GM18519 (cell line): ENCODE results near the gene SLC2A4.

ENCODE experiments used
- ATAC-seq: cut with Tn5 transposase; IDR thresholded peaks from one replicate; pipeline ENCODE4 v1.9.1; 2021; ENCODE audit warnings: mild to moderate bottlenecking, moderate library complexity; ENCODE audit not compliant: unreplicated experiment, low FRiP score

SLC2A4 gene

GRCh38 chr17:7262935-7263800 lies 18.4 kb upstream of the SLC2A4 start:
- ATAC-seq, result no peak

DNA sequence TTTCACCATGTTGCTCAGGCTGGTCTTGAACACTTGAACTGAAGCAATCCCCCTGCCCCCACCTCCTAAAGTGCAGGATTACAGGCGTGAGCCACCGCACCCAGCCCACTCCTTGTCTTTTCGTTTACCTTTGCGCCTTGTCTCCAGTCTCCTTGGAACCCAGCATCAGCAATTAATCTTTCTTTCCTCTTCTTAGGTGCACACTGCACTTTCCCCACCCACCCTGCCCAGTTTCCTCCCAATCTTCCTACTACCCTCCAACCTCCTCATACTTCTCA lies 17.8 kb upstream of the SLC2A4 start:
- no peak for ATAC-seq

- ATAC-seq, result no peak
Measured at GRCh38 chr17:7266784-7267183, 14.7 kb upstream of the SLC2A4 start.

DNA sequence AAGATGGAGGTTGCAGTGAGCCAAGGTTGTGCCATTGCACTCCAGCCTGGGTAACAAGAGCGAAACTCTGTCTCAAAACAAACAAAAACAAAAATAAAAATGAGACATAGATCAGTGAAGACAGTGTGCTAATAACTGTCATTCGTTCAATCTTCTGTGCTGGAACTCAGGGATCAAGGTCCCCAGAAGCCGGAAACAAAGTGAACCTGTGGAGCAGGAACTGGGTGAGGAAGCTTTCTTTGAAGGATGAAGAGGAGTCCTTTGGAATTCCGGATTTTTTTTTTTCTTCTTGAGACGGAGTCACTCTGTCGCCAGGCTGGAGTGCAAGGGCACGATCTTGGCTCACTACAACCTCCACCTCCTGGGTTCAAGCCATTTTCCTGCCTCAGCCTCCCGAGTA lies 2.1 kb upstream of the SLC2A4 start:
- no peak for ATAC-seq

GRCh38 chr17:7280519-7281073 lies 922 bp upstream of the SLC2A4 start:
- ATAC-seq, result no peak

GRCh38 chr17:7281953-7282751 lies 634 bp downstream of the SLC2A4 start:
- ATAC-seq, result no peak

DNA sequence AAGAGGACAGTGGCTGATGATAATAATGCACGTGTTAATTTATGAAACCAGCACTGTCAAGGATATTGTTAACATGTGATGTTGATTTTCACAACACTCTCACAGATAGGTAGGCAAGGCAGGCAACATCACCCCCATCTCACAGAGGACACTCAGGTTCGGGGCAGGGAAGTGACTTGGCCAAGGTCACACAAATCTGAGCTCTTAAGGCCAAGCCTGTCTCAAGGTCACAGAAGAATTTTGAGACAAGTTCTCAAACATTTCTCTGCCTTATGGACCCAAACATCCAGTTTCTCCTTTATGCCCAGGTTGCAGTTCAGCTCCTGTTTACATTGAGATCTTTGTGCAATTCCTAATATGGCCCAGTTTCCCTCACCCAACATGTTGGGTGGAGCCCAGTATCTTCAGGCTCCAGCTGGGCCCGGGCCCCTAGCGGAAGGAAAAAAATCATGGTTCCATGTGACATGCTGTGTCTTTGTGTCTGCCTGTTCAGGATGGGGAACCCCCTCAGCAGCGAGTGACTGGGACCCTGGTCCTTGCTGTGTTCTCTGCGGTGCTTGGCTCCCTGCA lies 1.3 kb downstream of the SLC2A4 start:
- ATAC-seq, result no peak

- no peak for ATAC-seq
Measured at GRCh38 chr17:7283471-7284216, 2.1 kb downstream of the SLC2A4 start.

DNA sequence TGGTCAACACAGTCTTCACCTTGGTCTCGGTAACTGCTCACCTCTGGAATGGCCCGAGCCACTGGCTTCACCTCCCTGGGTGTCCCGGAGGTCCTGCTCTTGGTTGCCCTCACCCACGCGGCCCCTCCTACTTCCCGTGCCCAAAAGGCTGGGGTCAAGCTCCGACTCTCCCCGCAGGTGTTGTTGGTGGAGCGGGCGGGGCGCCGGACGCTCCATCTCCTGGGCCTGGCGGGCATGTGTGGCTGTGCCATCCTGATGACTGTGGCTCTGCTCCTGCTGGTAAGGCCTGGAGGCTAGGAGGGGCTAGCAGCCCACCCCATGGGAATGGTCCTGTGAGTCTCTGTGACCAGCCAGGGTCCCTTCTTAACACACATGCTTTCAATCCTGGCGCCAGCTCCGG lies 3.4 kb downstream of the SLC2A4 start:
- no peak for ATAC-seq

- ATAC-seq, result no peak
Measured at GRCh38 chr17:7285679-7286078, 4.2 kb downstream of the SLC2A4 start.

DNA sequence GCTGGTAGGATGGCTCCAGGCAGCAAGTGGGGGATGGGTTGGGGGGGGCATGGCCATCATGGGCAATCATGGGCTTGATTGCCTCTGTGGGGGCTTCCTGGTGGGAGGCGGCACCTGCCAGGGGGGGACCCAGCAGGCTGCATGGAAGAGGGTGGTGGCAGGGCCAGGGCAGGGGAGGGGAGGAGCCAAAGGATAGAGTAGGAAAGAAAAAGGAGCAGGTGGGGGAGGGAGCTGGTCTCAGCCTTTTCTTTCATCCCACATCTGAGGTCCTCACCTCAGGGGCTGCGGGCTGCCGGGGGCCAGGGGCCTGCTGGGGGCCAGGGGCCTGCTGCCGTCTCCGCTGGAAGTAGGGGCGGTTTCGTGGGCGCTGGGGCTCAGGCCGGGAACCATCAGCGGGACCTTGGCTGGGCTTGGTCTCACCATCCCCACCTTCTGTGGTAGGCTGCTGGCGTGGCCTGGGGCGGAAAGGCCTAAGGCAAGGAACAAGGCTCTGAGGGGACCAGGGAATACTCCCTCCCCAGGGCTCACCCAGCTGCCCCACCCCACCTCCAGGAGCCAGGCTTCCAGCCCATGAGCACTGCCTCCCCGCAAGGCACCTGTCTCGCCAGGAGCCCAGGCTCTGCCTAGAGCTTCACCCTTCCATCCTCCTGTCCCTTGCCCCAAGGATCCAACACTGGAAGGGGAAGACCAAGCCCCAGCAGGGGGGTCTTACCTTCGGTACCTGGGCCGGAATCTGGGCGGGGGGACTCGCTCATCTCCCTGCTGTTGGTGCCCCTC lies 7.9 kb downstream of the SLC2A4 start:
- ATAC-seq, result no peak

DNA sequence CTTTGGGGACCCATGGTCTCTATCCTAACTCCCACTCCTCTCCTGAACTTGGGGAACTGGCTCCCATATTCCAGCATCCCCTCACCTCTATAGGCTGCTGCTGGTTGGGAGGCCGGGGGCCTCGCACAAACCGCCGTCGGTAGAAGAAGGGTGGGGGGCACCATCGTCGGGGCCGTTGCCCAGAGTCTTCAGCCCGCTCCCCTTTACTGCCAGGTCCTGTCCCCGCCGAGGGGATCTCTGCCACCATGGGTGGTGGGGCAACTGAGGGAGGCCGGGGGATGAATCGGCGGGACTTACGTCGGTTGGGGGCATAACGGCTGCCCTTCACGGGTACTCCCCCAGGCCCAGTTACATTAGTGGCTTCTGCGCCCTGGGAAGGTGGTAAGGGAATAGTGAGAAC lies 8.6 kb downstream of the SLC2A4 start:
- no peak for ATAC-seq

DNA sequence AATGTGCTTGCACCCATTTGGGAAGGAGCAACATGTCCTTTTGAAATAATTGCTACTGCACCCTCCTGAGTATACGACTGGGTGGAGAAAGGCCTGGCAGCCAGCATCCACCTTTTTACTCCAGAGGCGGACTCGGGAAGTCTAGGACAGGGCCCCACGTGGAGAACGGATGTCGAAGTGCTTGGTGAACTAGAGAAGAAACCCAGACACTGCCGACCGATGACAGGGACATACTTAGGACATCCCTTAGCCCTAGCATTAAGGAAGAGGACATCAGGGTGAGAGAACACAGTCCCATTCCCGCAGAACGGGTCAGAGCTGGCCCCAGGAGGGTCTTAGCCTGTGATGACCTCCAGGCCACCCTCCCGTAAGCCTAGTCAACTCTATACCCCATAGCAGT lies 9.2 kb downstream of the SLC2A4 start:
- ATAC-seq, result no peak

DNA sequence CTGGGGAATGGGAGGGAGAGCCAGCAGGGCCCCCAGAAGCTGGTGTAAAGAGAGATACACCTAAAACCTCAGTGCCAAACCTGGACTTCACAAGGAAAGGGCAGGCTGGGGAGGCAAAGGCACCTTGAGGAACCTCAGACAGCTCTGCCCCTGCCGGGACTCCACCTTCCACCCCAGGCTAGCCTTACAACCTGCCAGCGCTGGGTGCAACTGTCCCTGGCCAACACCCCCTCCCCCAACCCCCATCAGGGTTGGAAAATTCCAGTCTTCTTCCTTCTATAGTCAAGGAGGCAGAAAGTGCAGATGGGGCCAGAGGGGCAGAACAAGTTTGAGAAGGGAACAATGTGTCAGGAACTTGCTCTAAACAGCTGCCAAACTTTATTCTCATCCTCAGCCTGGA lies 10.7 kb downstream of the SLC2A4 start:
- ATAC-seq, result no peak

- no peak for ATAC-seq
Measured at GRCh38 chr17:7292729-7293128, 11.2 kb downstream of the SLC2A4 start.

DNA sequence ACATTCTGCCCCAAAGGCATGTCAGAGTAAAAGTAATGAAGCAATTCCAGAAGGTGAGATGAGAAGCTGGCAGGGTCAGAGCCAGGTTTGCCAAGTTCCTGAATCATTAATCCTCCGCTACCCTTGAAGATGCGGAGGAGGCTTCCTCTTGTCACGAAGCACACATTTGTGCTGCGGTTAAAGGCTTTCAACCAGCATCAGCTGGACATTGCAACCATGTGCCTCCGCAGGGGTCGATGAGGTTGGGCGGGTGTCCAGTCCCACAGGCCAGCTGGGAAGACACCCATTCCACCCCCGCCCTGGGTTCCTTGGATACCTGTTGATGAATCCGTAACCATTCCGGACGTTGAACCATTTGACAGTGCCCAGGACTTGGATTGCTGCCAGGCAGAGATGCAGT lies 11.6 kb downstream of the SLC2A4 start:
- no peak for ATAC-seq

GRCh38 chr17:7293816-7294613 lies 12.5 kb downstream of the SLC2A4 start:
- no peak for ATAC-seq

DNA sequence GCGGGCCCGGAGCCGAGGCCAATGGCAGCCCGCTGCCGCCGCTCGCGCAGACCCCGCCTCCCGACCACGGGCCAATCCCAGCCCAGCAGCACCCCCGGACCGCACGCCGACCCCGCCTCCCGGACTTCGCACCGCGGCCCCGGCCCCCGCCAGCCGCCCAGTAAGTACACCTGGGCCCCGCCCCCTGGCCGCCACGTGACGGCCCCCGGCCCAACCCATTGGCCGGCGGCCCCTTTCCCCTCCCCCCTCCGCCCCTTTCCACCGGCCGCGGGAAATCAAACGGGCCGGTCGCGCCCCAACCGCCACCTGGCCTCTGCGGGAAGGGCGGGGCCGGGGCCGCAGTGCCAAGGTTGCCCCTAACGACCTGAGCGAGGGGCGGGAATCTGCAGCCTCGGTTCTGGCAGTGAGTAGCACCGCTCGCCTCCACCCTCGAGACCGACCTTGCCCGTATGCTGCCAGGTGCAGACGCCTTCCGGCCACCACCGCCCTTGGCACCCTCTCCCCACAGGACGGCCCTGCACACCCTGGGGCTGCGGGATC lies 13.2 kb downstream of the SLC2A4 start, which contains the start of gene YBX2:
TSS of gene YBX2 (minus strand) at position 26 of the 540 bp plus-strand sequence. CDS start 139 bp downstream, outside the sequence.
- no peak for ATAC-seq
